H9 (cell line): Measurements from ENCODE around the gene C16orf95. TPM values are rescaled to one million over a fixed set of nuclear protein-coding genes. Genes with fewer than 3 reads are reported as not detected.

Experiments
- DNase-seq: peaks from one replicate; pipeline ENCODE4 v3.0.0-alpha.2; 2017
- H2AFZ ChIP-seq: one replicate; pipeline ENCODE4 v1.6.1; 2013; ENCODE audit warnings: mild to moderate bottlenecking, low read length, control low read depth, moderate library complexity
- H2AK5ac ChIP-seq: 2 replicates; pipeline ENCODE4 v1.6.1; 2013; ENCODE audit warnings: low read length, control low read depth, mixed read lengths; ENCODE audit not compliant: insufficient read length
- H2BK120ac ChIP-seq: one replicate; pipeline ENCODE4 v1.6.1; 2013; ENCODE audit warnings: low read depth, mild to moderate bottlenecking, low read length, control low read depth, inconsistent platforms; ENCODE audit not compliant: poor library complexity, severe bottlenecking
- H2BK12ac ChIP-seq: 2 replicates; pipeline ENCODE4 v1.6.1; 2013; ENCODE audit warnings: low read length, control low read depth, mixed read lengths, low read depth; ENCODE audit not compliant: insufficient read length
- H2BK15ac ChIP-seq: 2 replicates; pipeline ENCODE4 v1.6.1; 2013; ENCODE audit warnings: low read depth, low read length, control low read depth
- H2BK20ac ChIP-seq: one replicate; pipeline ENCODE4 v1.6.1; 2013; ENCODE audit warnings: low read depth, mild to moderate bottlenecking, low read length, control low read depth, inconsistent platforms; ENCODE audit not compliant: poor library complexity, severe bottlenecking
- H2BK5ac ChIP-seq: 2 replicates; pipeline ENCODE4 v1.6.1; 2013; ENCODE audit warnings: low read length, control low read depth, mixed read lengths; ENCODE audit not compliant: insufficient read length
- H3K14ac ChIP-seq: 2 replicates; pipeline ENCODE4 v1.6.1; 2013; ENCODE audit warnings: low read length, control low read depth; ENCODE audit not compliant: insufficient read depth
- H3K18ac ChIP-seq: 2 replicates; pipeline ENCODE4 v1.6.1; 2013; ENCODE audit warnings: low read depth, mild to moderate bottlenecking, mixed read lengths, low read length, control low read depth; ENCODE audit not compliant: insufficient read length
- H3K23ac ChIP-seq: 2 replicates; pipeline ENCODE4 v1.6.1; 2013; ENCODE audit warnings: low read length, control low read depth, mixed read lengths, low read depth; ENCODE audit not compliant: insufficient read length
- H3K23me2 ChIP-seq: 2 replicates; pipeline ENCODE4 v1.6.1; 2013; ENCODE audit warnings: low read depth, mild to moderate bottlenecking, mixed read lengths, low read length, control low read depth; ENCODE audit not compliant: insufficient read length, poor library complexity, severe bottlenecking
- H3K27ac ChIP-seq: 2 replicates; pipeline ENCODE4 v1.5.1; 2013; ENCODE audit warnings: low read length, control low read depth, mixed read lengths, low read depth; ENCODE audit not compliant: insufficient read length
- H3K27me3 ChIP-seq: 2 replicates; pipeline ENCODE4 v1.6.1; 2013; ENCODE audit warnings: low read length, control low read depth, inconsistent platforms; ENCODE audit not compliant: insufficient read depth
- H3K4ac ChIP-seq: 2 replicates; pipeline ENCODE4 v1.6.1; 2013; ENCODE audit warnings: low read depth, mild to moderate bottlenecking, control low read depth, inconsistent platforms, low read length, moderate library complexity
- H3K4me1 ChIP-seq: 2 replicates; pipeline ENCODE4 v1.6.1; 2013; ENCODE audit warnings: low read length, control low read depth, inconsistent platforms; ENCODE audit not compliant: insufficient read depth
- H3K4me2 ChIP-seq: 2 replicates; pipeline ENCODE4 v1.6.1; 2013; ENCODE audit warnings: low read length, control low read depth, mixed read lengths; ENCODE audit not compliant: insufficient read length, insufficient read depth
- H3K56ac ChIP-seq: 2 replicates; pipeline ENCODE4 v1.6.1; 2013; ENCODE audit warnings: low read depth, mild to moderate bottlenecking, mixed read lengths, low read length, control low read depth; ENCODE audit not compliant: insufficient read length
- H3K79me1 ChIP-seq: 2 replicates; pipeline ENCODE4 v1.6.1; 2013; ENCODE audit warnings: low read depth, mild to moderate bottlenecking, moderate library complexity, low read length, control low read depth, inconsistent platforms; ENCODE audit not compliant: insufficient read depth, poor library complexity, severe bottlenecking
- H3K79me2 ChIP-seq: 2 replicates; pipeline ENCODE4 v1.6.1; 2013; ENCODE audit warnings: low read length, control low read depth, inconsistent platforms; ENCODE audit not compliant: insufficient read depth
- H3K9ac ChIP-seq: 2 replicates; pipeline ENCODE4 v1.6.1; 2013; ENCODE audit warnings: low read length, control low read depth, mixed read lengths; ENCODE audit not compliant: insufficient read length; ENCODE audit errors: extremely low read depth
- H3K9me3 ChIP-seq: one replicate; pipeline ENCODE4 v1.6.1; 2013; ENCODE audit warnings: low read depth, low read length, inconsistent platforms; ENCODE audit not compliant: control insufficient read depth
- H3T11ph ChIP-seq: one replicate; pipeline ENCODE4 v1.6.1; 2013; ENCODE audit warnings: mild to moderate bottlenecking, low read length, control low read depth, inconsistent platforms
- H4K20me1 ChIP-seq: one replicate; pipeline ENCODE4 v1.6.1; 2013; ENCODE audit not compliant: control insufficient read depth, insufficient read length, insufficient read depth
- H4K5ac ChIP-seq: 2 replicates; pipeline ENCODE4 v1.6.1; 2013; ENCODE audit warnings: low read depth, mild to moderate bottlenecking, mixed read lengths, low read length, control low read depth; ENCODE audit not compliant: insufficient read length
- H4K8ac ChIP-seq: replicated peaks from 2 replicates; pipeline ENCODE4 v1.6.1; 2013; ENCODE audit warnings: low read length, control low read depth, mixed read lengths, low read depth; ENCODE audit not compliant: insufficient read length
- H4K91ac ChIP-seq: 2 replicates; pipeline ENCODE4 v1.6.1; 2013; ENCODE audit warnings: low read depth, mild to moderate bottlenecking, moderate library complexity, mixed read lengths, low read length, control low read depth; ENCODE audit not compliant: insufficient read length
- H3K27ac Mint-ChIP-seq, 3 experiments: 2 replicates in 2 of 3; 3 replicates in 1 of 3; pipeline ENCODE4 v1.8.0; 2020 to 2021; ENCODE audit warnings: mixed read lengths in 3 of 3, mild to moderate bottlenecking in 1 of 3, moderate library complexity in 1 of 3
- H3K27me3 Mint-ChIP-seq: 2 replicates; pipeline ENCODE4 v1.8.0; 2021; ENCODE audit warnings: low read depth, mild to moderate bottlenecking, moderate library complexity, mixed read lengths
- H3K36me3 Mint-ChIP-seq, 3 experiments: 2 replicates in 2 of 3; 3 replicates in 1 of 3; pipeline ENCODE4 v1.8.0; 2020 to 2021; ENCODE audit warnings: low read depth in 3 of 3, mixed read lengths in 3 of 3; ENCODE audit not compliant: insufficient read depth in 1 of 3
- H3K4me1 Mint-ChIP-seq, 2 experiments: 2 replicates each; pipeline ENCODE4 v1.8.0; 2020; ENCODE audit warnings: mixed read lengths in 2 of 2
- H3K4me3 Mint-ChIP-seq, 2 experiments: 2 replicates in 1 of 2; 3 replicates in 1 of 2; pipeline ENCODE4 v1.8.0; 2020 to 2021; ENCODE audit warnings: mild to moderate bottlenecking in 2 of 2, mixed read lengths in 2 of 2, moderate library complexity in 1 of 2
- H3K9me3 Mint-ChIP-seq, 2 experiments: 2 replicates in 1 of 2; 3 replicates in 1 of 2; pipeline ENCODE4 v1.8.0; 2020; ENCODE audit warnings: mild to moderate bottlenecking in 2 of 2, mixed read lengths in 2 of 2, moderate library complexity in 1 of 2
- WGBS: extraction: QIAGEN DNeasy Blood & Tissue Kit; methylation state at CpG from one replicate; pipeline ENCODE4 v1.1.7; 2013; ENCODE audit warnings: missing lambda C conversion rate, low lambda C conversion rate, mixed read lengths; ENCODE audit not compliant: insufficient read length; ENCODE audit errors: extremely low coverage; 5-methylcytosine and 5-hydroxymethylcytosine counted together
- total RNA-seq: library from RNA; stranded (reverse); gene quantifications from 2 replicates; pipeline ENCODE4 v1.2.1, GENCODE V29; 2021
- TF ChIP-seq, protein P1 (sequence below): fragments of 200-600 bp; sonication (generic); conservative IDR thresholded peaks from 3 replicates; pipeline ENCODE4 v1.8.0; 2021; ENCODE audit warnings: antibody characterized with exemption, mild to moderate bottlenecking

Gene C16orf95
- total RNA-seq, 1 experiment from 2014 or later = 5.6 TPM

DNA sequence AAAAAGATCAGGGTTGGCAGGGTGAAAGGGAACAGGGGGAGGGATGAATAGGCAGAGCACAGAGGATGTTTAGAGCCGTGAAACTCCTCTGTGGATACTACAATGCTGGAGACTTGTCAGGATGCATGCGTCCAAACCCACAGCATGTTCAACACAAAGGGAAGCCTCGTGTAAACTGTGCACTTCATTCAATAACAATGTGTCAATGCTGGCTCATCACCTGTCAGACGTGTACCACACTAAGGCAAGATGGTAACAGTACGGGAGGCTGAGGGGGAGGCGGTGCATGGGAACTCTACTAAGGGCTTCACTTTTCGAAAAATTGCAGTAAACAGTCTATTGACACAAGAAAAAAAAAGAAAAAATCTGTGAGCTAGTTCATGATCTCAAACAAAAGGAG lies 63.7 kb downstream of the C16orf95 start:
- no peaks in the 10 kb centered on the region for H4K20me1 ChIP-seq
- WGBS = no CpG with 5 or more reads among the region's 7 CpGs
- no peak overlapping the region for H3K56ac ChIP-seq
- H3K27ac ChIP-seq = no peak overlapping the region
- H3K4me1 Mint-ChIP-seq = peaks cover 0 to 4% of the 10 kb centered on the region in 2 experiments; a peak in 1 of 4 replicates
- no peak overlapping the region for H3K4ac ChIP-seq
- H3T11ph ChIP-seq = no peak overlapping the region
- TF ChIP-seq, protein P1, sequence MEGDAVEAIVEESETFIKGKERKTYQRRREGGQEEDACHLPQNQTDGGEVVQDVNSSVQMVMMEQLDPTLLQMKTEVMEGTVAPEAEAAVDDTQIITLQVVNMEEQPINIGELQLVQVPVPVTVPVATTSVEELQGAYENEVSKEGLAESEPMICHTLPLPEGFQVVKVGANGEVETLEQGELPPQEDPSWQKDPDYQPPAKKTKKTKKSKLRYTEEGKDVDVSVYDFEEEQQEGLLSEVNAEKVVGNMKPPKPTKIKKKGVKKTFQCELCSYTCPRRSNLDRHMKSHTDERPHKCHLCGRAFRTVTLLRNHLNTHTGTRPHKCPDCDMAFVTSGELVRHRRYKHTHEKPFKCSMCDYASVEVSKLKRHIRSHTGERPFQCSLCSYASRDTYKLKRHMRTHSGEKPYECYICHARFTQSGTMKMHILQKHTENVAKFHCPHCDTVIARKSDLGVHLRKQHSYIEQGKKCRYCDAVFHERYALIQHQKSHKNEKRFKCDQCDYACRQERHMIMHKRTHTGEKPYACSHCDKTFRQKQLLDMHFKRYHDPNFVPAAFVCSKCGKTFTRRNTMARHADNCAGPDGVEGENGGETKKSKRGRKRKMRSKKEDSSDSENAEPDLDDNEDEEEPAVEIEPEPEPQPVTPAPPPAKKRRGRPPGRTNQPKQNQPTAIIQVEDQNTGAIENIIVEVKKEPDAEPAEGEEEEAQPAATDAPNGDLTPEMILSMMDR = no peak
- no peak overlapping the region for H4K91ac ChIP-seq
- no peak overlapping the region for H2BK5ac ChIP-seq
- no peak overlapping the region; a peak in 1 of 7 replicates for H3K27ac Mint-ChIP-seq
- H3K27me3 Mint-ChIP-seq = peaks cover 5% of the 10 kb centered on the region; the same call in 1 of the 2 replicates
- no peak overlapping the region for H2AFZ ChIP-seq
- H3K23ac ChIP-seq = no peak overlapping the region
- H4K5ac ChIP-seq = no peak overlapping the region
- H3K4me2 ChIP-seq = no peak overlapping the region
- no peak overlapping the region for H2BK120ac ChIP-seq
- no peaks in the 10 kb centered on the region for H3K27me3 ChIP-seq
- H3K79me1 ChIP-seq = no peaks in the 10 kb centered on the region
- no peaks in the 10 kb centered on the region for H3K9me3 Mint-ChIP-seq
- H3K79me2 ChIP-seq = no peaks in the 10 kb centered on the region
- no peak for DNase-seq
- no peak overlapping the region for H3K14ac ChIP-seq
- H2BK12ac ChIP-seq = no peak overlapping the region
- H3K4me1 ChIP-seq = no peaks in the 10 kb centered on the region
- H2BK20ac ChIP-seq = no peak overlapping the region
- H3K4me3 Mint-ChIP-seq = no peak overlapping the region
- H3K9ac ChIP-seq = no peak overlapping the region
- H3K18ac ChIP-seq = no peak overlapping the region
- no peaks in the 10 kb centered on the region for H3K23me2 ChIP-seq
- H4K8ac ChIP-seq = no peak overlapping the region
- no peaks in the 10 kb centered on the region for H3K36me3 Mint-ChIP-seq
- no peak overlapping the region for H2AK5ac ChIP-seq
- no peak overlapping the region for H2BK15ac ChIP-seq
- no peaks in the 10 kb centered on the region for H3K9me3 ChIP-seq

Other genes with a start within 250 kb of the C16orf95 start
- 24.2 and 26.6 TPM in 2 replicates for gene FBXO31, start 66.4 kb upstream of the C16orf95 start, total RNA-seq
- gene MAP1LC3B, start 74.9 kb upstream of the C16orf95 start, total RNA-seq = 47.1 and 52.2 TPM in 2 replicates
- gene ZCCHC14, start 175.6 kb upstream of the C16orf95 start, total RNA-seq = 27.6 and 27.7 TPM in 2 replicates